GM18498 (cell line): Measurements from ENCODE around the gene CRB3.

Source experiments
- ATAC-seq: cut with Tn5 transposase; IDR thresholded peaks from one replicate; pipeline ENCODE4 v1.9.1; 2021; ENCODE audit warnings: mild to moderate bottlenecking, moderate library complexity; ENCODE audit not compliant: unreplicated experiment

The CRB3 gene

GRCh38 chr19:6465663-6466062 lies 1.6 kb downstream of the CRB3 start:
- ATAC-seq: no peak

GRCh38 chr19:6466526-6467248 lies 2.6 kb downstream of the CRB3 start:
- no peak for ATAC-seq

- no peak for ATAC-seq
These were observed 3.3 kb downstream of the CRB3 start for GRCh38 chr19:6467384-6467783.

GRCh38 chr19:6470173-6470572 lies 6.1 kb downstream of the CRB3 start:
- ATAC-seq: no peak

GRCh38 chr19:6471076-6471475 lies 7.0 kb downstream of the CRB3 start:
- ATAC-seq: no peak

- ATAC-seq: no peak
These were observed 8.6 kb downstream of the CRB3 start for GRCh38 chr19:6472713-6473112.

GRCh38 chr19:6473647-6474046 lies 9.6 kb downstream of the CRB3 start:
- no peak for ATAC-seq

- ATAC-seq: no peak
These were observed 11.4 kb downstream of the CRB3 start for GRCh38 chr19:6475321-6476108.

GRCh38 chr19:6476155-6476895 lies 12.3 kb downstream of the CRB3 start:
- no peak for ATAC-seq

GRCh38 chr19:6476896-6477431 lies 12.9 kb downstream of the CRB3 start:
- ATAC-seq: no peak

- ATAC-seq: no peak
These were observed 14.7 kb downstream of the CRB3 start for GRCh38 chr19:6478815-6479214.

GRCh38 chr19:6479836-6480398 lies 15.8 kb downstream of the CRB3 start:
- no peak for ATAC-seq

GRCh38 chr19:6480848-6481415 lies 16.9 kb downstream of the CRB3 start:
- peak; percentile 10 for ATAC-seq

GRCh38 chr19:6481541-6482342 lies 17.7 kb downstream of the CRB3 start, which contains the start of gene DENND1C:
Gene DENND1C (minus strand): TSS chr19:6481787. CDS start chr19:6481695, 92 bp downstream.
- peak; percentile 78 for ATAC-seq

GRCh38 chr19:6482343-6482686 lies 18.2 kb downstream of the CRB3 start:
- ATAC-seq: no peak

GRCh38 chr19:6483235-6483634 lies 19.2 kb downstream of the CRB3 start:
- ATAC-seq: no peak

- no peak for ATAC-seq
These were observed 20.2 kb downstream of the CRB3 start for GRCh38 chr19:6484230-6484629.

GRCh38 chr19:6484831-6485230 lies 20.8 kb downstream of the CRB3 start:
- ATAC-seq: no peak

GRCh38 chr19:6489278-6490061 lies 25.4 kb downstream of the CRB3 start:
- no peak for ATAC-seq
